Measurements from ENCODE around the gene KRT81. TPM values are rescaled to one million over a fixed set of nuclear protein-coding genes. Genes with fewer than 3 reads are reported as not detected.
"Not testable (repeated sequence)": the region's sequence is repeated elsewhere in the genome, so short reads cannot be mapped to it uniquely, and the experiment has no call there.

Gene KRT81
- total and polyA plus RNA-seq, 2 donors: not detected

GRCh38 chr12:52266514-52266913 lies 24.8 kb downstream of the KRT81 start:
- WGBS: 88% methylated on average over 2 of the region's 2 CpGs
- DNase-seq (ENCODE audit: extremely low spot score): no peak
- Histone ChIP-seq H3K36me3 (ENCODE audit: insufficient read depth) (no peaks in the 10 kb centered on the region), H3K4me3 (ENCODE audit: low read depth, low read length) (no peak overlapping the region), H3K27ac (ENCODE audit: low read depth) (no peak overlapping the region), H3K4me1 (ENCODE audit: insufficient read depth) (no peaks in the 10 kb centered on the region)

- no peak for DNase-seq (ENCODE audit: extremely low spot score)
- 83% methylated on average over 2 of the region's 2 CpGs for WGBS
- Histone ChIP-seq H3K4me3 (ENCODE audit: low read depth, low read length) (no peak overlapping the region), H3K4me1 (ENCODE audit: insufficient read depth) (no peaks in the 10 kb centered on the region), H3K36me3 (ENCODE audit: insufficient read depth) (no peaks in the 10 kb centered on the region), H3K27ac (ENCODE audit: low read depth) (no peak overlapping the region)
Observed at GRCh38 chr12:52264435-52264825, 26.9 kb downstream of the KRT81 start.

- Histone ChIP-seq H3K27ac (ENCODE audit: low read depth) (no peak overlapping the region), H3K4me1 (ENCODE audit: insufficient read depth) (no peaks in the 10 kb centered on the region), H3K36me3 (ENCODE audit: insufficient read depth) (no peaks in the 10 kb centered on the region), H3K4me3 (ENCODE audit: low read depth, low read length) (no peak overlapping the region)
- no peak for DNase-seq (ENCODE audit: extremely low spot score)
- 91% methylated on average over 7 of the region's 7 CpGs for WGBS
Observed at GRCh38 chr12:52263761-52264434, 27.4 kb downstream of the KRT81 start.

DNA sequence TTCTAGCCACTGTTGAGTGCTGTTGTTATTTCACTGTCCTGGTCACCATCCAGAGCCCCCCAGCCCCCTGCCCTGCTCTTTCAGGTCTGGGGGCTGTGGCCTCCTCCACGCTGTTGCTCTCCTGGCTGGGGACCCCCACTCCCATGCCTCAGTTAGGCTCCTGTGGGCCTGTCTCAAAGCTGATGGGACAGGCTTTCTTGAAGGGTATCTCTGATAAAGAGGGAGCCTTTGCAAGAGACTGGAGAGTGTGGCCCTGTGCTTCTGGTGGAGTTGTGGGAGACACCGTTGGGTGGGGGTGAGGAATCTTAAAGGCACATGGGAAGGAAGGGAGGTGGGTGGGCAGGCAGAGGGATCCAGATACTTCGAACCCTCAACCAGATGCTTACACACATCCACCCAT lies 29.0 kb downstream of the KRT81 start:
- 87% methylated on average over 3 of the region's 3 CpGs for WGBS
- Histone ChIP-seq H3K27ac (ENCODE audit: low read depth) (no peak overlapping the region), H3K4me1 (ENCODE audit: insufficient read depth) (no peaks in the 10 kb centered on the region), H3K4me3 (ENCODE audit: low read depth, low read length) (no peak overlapping the region), H3K36me3 (ENCODE audit: insufficient read depth) (no peaks in the 10 kb centered on the region)
- DNase-seq (ENCODE audit: extremely low spot score): no peak

- no peak for DNase-seq (ENCODE audit: extremely low spot score)
- Histone ChIP-seq H3K27ac (ENCODE audit: low read depth) (no peak overlapping the region), H3K4me1 (ENCODE audit: insufficient read depth) (no peaks in the 10 kb centered on the region), H3K36me3 (ENCODE audit: insufficient read depth) (no peaks in the 10 kb centered on the region), H3K4me3 (ENCODE audit: low read depth, low read length) (no peak overlapping the region)
- 79% methylated on average over 1 of the region's 1 CpG for whole genome bisulfite sequencing
Observed at GRCh38 chr12:52261208-52261484, 30.2 kb downstream of the KRT81 start.

- no peaks in the 10 kb centered on the region for H3K36me3 ChIP-seq (ENCODE audit: insufficient read depth)
- no peak for DNase-seq (ENCODE audit: extremely low spot score)
- H3K27ac ChIP-seq (ENCODE audit: low read depth): no peak overlapping the region
- WGBS: 74% methylated on average over 9 of the region's 9 CpGs
- no peak overlapping the region for H3K4me3 ChIP-seq (ENCODE audit: low read depth, low read length)
- H3K4me1 ChIP-seq (ENCODE audit: insufficient read depth): no peaks in the 10 kb centered on the region
Observed at GRCh38 chr12:52260361-52261207, 30.8 kb downstream of the KRT81 start.

DNA sequence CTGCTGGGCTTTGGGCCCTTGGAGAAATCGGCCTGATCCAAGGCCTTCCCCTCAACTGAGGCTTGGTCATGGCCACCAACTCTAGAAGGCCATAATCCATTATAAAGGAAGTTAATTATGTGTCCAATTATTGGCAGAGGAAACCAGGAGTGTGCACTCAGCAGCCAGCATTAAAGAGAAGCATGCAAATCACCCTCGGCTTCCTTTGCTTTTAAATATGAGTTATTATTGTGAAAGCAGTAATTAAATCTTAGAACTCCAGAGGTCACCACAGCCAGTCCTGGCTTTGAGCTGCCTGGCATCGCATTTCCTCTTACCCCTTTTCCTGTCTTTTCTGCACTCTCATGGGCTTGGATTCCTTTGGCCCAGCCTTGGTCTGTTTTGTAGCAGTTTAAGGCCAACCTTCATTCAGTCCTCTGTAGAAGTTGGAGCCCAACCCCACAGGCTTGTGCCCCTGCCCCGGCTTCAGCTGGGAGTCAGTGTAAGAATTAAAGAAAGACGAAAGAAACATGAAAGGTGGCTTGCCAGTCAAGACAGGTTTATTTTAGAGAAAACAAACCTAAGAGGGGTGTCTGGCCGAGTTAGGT lies 31.6 kb downstream of the KRT81 start:
- Histone ChIP-seq H3K36me3 (ENCODE audit: insufficient read depth) (no peaks in the 10 kb centered on the region), H3K4me3 (ENCODE audit: low read depth, low read length) (no peak overlapping the region), H3K4me1 (ENCODE audit: insufficient read depth) (no peaks in the 10 kb centered on the region), H3K27ac (ENCODE audit: low read depth) (no peak overlapping the region)
- no peak for DNase-seq (ENCODE audit: extremely low spot score)
- WGBS: 86% methylated on average over 6 of the region's 6 CpGs

DNA sequence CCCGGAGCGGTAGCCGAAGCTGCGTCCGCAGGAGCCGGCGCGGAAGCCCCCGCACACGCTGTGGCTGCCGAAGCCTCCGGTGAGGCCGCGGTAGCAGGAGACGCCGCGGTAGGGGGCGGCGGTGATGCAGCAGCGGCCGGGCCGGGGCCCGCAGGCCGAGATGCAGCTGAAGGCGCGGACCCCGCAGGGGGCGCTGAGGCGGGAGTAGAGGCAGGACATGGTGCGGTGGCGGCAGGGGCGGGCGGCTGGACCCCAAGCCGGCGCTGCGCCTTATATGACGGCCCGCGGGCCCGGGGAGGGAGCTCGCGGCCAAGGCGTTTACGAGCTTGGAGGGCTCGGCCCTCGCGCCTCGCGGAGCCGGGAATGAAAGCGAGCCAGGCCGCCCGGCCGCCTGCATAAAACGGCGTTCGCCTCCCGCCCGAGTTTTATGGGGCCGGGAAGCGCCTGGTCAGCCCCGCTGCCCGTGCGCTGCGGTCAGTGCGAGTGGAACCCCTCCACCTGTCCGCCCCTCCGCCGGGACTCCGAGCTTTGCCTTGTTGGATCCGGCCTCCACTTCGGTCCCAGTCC lies 32.9 kb downstream of the KRT81 start:
- no peak for DNase-seq (ENCODE audit: extremely low spot score)
- no peak overlapping the region for H3K4me3 ChIP-seq (ENCODE audit: low read depth, low read length)
- WGBS: 6% methylated on average over 72 of the region's 72 CpGs
- no peak overlapping the region for H3K27ac ChIP-seq (ENCODE audit: low read depth)
- H3K4me1 ChIP-seq (ENCODE audit: insufficient read depth): no peaks in the 10 kb centered on the region
- no peaks in the 10 kb centered on the region for H3K36me3 ChIP-seq (ENCODE audit: insufficient read depth)

- not testable (repeated sequence) for H3K4me1 ChIP-seq (ENCODE audit: insufficient read depth); H3K4me3 ChIP-seq (ENCODE audit: low read depth, low read length); DNase-seq (ENCODE audit: extremely low spot score); H3K36me3 ChIP-seq (ENCODE audit: insufficient read depth); H3K27ac ChIP-seq (ENCODE audit: low read depth)
- WGBS: 53% methylated on average over 13 of the region's 13 CpGs
Observed at GRCh38 chr12:52257922-52258321, 33.4 kb downstream of the KRT81 start.

DNA sequence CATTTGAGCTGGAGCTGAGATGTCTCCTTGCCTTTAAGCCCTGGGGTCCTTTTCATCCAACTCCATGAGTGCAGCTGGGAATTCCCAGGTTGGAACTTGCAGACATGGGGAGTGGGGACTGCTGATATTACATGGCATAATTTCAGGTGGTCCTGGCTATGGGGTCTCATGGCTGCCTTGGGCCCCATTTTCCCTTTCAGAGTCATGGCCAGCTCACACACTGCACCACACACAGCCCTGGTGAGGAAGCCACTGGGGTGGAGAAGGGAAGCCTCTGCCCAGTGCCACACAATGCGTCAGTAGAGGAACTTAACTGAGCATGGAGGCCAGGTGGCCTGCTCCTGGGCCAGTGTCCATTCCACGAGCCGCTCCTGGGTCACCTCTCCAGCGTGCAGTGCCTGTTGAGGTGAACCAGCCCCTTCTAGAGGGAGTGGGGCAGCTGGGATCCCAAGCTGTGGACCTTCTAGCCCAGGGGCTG lies 34.2 kb downstream of the KRT81 start:
- DNase-seq (ENCODE audit: extremely low spot score): no peak
- no peak overlapping the region for H3K27ac ChIP-seq (ENCODE audit: low read depth)
- H3K4me1 ChIP-seq (ENCODE audit: insufficient read depth): no peaks in the 10 kb centered on the region
- no peaks in the 10 kb centered on the region for H3K36me3 ChIP-seq (ENCODE audit: insufficient read depth)
- no peak overlapping the region for H3K4me3 ChIP-seq (ENCODE audit: low read depth, low read length)
- 92% methylated on average over 4 of the region's 4 CpGs for WGBS

DNA sequence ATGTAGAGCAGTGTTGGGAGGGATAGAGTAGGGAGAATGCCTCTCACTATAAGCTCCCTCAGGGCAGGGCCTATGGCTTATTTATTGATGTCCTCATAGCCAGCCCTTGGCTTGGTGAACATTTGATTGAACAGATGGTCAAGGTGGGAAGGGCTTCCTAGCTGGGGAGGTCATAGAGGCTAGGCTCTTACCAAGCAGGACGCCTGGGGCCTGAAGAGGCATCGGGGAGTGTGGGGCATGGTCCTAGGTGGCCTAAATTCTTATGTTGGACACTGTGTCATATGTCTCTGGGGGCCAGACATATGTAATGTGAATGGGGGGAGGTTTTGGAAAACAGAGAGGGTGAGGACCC lies 34.8 kb downstream of the KRT81 start:
- Histone ChIP-seq H3K4me1 (ENCODE audit: insufficient read depth) (no peaks in the 10 kb centered on the region), H3K36me3 (ENCODE audit: insufficient read depth) (no peaks in the 10 kb centered on the region), H3K4me3 (ENCODE audit: low read depth, low read length) (no peak overlapping the region), H3K27ac (ENCODE audit: low read depth) (no peak overlapping the region)
- DNase-seq (ENCODE audit: extremely low spot score): no peak
- 95% methylated on average over 2 of the region's 2 CpGs for WGBS

DNA sequence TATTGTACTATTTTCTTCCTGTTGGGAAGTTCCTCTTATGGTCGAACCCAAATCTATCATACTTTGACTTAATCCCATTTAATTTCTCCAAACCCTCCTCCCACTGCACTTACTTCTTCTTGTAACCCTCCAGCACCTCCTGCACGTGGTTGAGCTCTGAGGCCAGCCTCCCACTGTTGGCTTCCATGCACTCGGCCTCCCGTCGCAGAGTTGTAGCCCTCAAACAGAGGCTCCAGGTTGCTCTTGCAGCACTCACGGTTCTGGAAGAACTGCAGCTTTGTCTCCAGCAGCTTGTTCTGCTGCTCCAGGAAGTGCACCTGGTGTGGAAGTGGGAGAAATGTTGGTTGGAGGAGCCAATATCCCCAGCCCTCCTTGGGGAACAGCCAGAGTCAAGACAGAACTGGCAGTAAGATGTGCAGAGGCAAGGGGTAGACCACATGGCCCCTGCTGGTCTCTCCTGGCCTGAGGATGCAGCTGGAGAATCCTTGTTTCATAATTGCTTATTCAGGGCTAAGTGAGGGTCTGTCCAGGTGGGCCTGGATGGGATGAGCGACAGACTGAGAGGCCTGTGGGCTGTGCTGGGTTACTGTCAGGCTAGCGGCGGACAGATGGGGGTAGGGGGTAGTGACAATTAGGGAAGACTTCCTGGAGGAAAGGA lies 35.3 kb downstream of the KRT81 start:
- WGBS: 86% methylated on average over 9 of the region's 9 CpGs
- H3K27ac ChIP-seq (ENCODE audit: low read depth): no peak overlapping the region
- no peak overlapping the region for H3K4me3 ChIP-seq (ENCODE audit: low read depth, low read length)
- DNase-seq (ENCODE audit: extremely low spot score): no peak
- no peaks in the 10 kb centered on the region for H3K4me1 ChIP-seq (ENCODE audit: insufficient read depth)
- no peaks in the 10 kb centered on the region for H3K36me3 ChIP-seq (ENCODE audit: insufficient read depth)

DNA sequence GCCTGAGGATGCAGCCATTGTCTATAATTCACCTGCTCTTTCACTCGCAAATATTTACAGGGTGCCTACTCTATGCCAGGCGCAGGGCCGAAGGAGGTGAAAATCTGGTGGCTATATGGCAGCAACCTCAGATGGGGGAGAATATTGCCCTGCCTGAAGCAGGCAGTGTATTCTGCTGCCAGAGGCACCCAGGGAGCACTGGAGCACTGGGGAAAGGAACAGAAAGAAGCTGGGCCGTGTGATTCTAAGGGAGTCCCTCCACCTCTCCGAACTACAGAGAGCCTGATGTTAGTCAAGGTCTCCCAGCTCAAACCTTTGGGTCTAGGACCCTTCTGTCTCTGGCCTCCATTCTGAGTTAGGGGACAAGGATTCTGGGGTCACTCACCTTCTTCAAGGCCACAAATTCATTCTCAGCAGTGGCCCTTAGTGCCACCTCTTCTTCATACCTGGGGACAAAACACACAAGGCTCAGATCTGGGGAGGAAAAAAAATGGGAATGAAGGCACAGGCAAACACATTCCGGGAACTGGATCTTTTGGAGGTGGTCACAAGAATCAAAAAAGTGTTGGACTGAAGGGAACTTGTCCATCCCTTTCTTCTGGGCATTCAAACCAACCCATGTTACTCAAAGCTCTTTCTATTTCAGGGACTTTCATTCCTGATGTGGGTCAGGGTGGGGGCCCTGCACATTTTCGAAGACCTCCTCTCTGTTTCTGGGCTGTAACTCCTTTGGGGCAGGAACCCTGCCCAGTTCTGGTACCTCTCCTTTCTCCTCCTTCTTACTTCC lies 36.2 kb downstream of the KRT81 start:
- Histone ChIP-seq H3K4me1 (ENCODE audit: insufficient read depth) (no peaks in the 10 kb centered on the region), H3K36me3 (ENCODE audit: insufficient read depth) (no peaks in the 10 kb centered on the region), H3K27ac (ENCODE audit: low read depth) (no peak overlapping the region), H3K4me3 (ENCODE audit: low read depth, low read length) (no peak overlapping the region)
- WGBS: 85% methylated on average over 7 of the region's 7 CpGs
- DNase-seq (ENCODE audit: extremely low spot score): no peak

Measured in urinary bladder (tissue), 4 donors.